ENCODE results near the gene SLC16A5. TPM values are rescaled to one million over a fixed set of nuclear protein-coding genes. Genes with fewer than 3 reads are reported as not detected.

The SLC16A5 gene
- total RNA-seq, 2 experiments from 2014 or later: 9.2 to 11.0 TPM

DNA sequence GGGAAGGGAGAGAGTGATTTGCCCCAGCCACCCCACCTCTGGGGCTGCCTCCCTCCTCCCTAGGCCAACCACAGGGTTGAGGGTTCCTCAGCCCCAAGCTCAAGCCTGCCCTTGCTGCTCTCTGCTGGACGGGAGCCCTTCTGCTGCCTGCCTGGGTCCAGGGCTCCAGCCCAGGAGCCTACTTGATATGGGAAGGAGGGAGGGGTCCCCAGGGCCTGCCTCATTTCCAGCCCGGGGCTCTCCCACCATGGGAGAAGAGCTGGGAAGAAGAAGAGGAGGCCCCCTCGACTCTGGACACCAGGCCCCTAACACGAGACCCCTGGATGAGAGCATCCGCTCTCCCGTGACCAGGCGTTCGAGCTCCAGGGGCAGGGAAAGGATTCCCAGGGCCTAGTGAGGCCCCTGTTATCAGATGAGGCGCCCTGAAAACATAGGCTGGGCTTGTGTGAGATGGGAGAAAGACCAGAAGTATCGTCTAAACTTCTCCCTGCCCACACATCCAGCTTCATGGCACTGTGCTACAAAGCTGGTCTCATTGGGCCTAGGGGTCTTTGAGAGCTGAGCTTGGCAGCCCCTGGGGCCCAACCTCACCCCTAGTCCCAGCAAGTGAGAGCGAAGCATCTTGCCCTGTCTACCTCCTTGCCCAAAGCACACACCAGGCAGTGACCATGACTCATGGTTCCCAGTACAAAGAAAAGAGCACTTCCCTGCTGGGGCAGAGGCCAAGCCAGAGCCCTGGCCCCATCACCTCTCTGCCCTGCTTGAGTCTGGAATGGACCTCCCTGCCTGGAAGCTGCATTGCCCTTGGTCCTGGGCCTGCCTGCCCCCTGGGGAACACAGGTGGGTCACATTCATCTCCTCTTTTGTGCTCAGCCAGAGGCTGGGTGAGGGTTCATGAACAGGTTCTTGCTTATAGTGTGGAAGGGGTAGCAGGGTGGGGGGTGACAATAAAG lies 987 bp downstream of the SLC16A5 start:
- Histone ChIP-seq H3K4me3 (ENCODE audit: low read length) (peak overlapping the region; percentile 74), H3K36me3 (ENCODE audit: insufficient read depth, low read length) (no peaks in the 10 kb centered on the region), H3K9me3 (ENCODE audit: control insufficient read depth in 1 of 2, insufficient read depth in 1 of 2, low read length in 2 of 2) (peaks cover 0 to 1% of the 10 kb centered on the region in 2 experiments), H3K27ac (ENCODE audit: low read depth in 1 of 2, low read length in 2 of 2) (peak overlapping the region in 1 of 2 donors; percentile 53), H3K4me1 (ENCODE audit: insufficient read depth, low read length) (peaks cover 44% of the 10 kb centered on the region), H3K27me3 (ENCODE audit: control insufficient read depth in 1 of 2, insufficient read depth in 2 of 2, low read length in 2 of 2) (no peaks in the 10 kb centered on the region)
- Mint-ChIP-seq H3K9me3 (no peaks in the 10 kb centered on the region), H3K36me3 (ENCODE audit: low read depth) (no peaks in the 10 kb centered on the region), H3K4me3 (peak overlapping the region; percentile 83), H3K27me3 (no peaks in the 10 kb centered on the region), H3K4me1 (ENCODE audit: low read depth) (peaks cover 60% of the 10 kb centered on the region), H3K27ac (peak overlapping the region; percentile 87)
- TF ChIP-seq CTCF (IDR thresholded peaks at IDR 0.05): no peak
- ChIA-PET CTCF (interaction anchor here (0.7 kb wide), 1 partner anchor 131 kb away, joined by 3 read pairs; no protein-coding TSS in a partner anchor), POLR2A (interaction anchor here (0.9 to 3.1 kb wide), 14 partner anchors 11 to 201 kb away, joined by 3 to 18 read pairs (median 4); partner anchors contain the start of genes ARMC7, KCTD2, MIF4GD and NT5C)
- peak in 3 of 14 experiments; percentile 21 to 48 (median 48) for DNase-seq
- no peak for ATAC-seq (ENCODE audit: poor library complexity)
- intact Hi-C loops (cut with DNase I, micrococcal nuclease): no loop called here

DNA sequence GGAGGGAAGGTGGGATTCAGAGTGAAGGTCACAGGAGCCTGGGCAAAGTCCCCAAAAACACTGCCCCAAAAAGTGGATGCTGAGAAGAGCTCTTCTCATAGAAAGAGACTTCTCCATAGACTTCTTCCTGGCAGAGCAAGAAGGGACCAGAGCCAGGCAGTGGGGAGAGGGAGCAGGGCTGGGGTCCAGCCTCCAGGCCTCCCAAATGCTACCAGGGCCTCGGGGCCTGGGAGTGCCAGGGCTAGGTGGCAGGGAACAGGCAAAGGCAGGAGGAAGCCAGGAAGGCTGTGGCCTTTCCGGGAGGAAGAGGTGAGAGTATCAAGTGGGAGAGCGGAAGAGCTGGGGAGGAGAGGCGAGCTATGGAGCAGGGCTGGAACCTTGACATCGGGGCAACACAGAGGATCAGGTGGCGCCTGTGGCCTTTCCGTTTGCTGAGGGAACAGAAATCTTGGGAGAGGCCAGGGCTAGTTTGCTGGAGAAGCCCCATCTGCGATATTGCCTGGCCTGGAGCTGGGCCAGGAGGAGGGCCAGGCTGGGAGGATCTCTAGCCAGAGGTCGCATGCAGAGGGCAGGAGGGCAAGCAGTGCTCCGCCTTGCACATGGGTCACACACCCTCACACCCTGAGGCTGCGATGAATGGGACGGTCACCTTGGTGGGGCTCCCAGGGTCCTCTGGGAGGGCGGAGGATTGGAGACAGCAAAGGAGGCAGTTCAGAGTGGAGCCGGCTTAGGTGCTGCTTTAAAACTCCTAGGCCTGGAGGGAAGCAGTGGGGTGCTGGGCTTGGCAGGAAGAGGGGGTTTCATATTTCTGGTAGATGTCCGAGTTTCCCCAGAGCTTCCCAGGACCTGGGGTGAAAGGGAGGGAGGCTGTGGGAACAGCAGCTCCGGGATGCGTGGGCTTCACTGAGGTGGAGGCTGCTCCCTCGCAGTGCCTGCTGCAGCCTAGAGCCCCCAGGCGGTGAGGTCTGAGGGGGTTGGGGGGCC lies 3.4 kb downstream of the SLC16A5 start:
- Histone ChIP-seq H3K9me3 (ENCODE audit: control insufficient read depth in 1 of 2, insufficient read depth in 1 of 2, low read length in 2 of 2) (peaks cover 0 to 4% of the 10 kb centered on the region in 2 experiments), H3K4me3 (ENCODE audit: low read length) (no peak overlapping the region), H3K27me3 (ENCODE audit: control insufficient read depth in 1 of 2, insufficient read depth in 2 of 2, low read length in 2 of 2) (no peaks in the 10 kb centered on the region), H3K27ac (ENCODE audit: low read depth in 1 of 2, low read length in 2 of 2) (no peak overlapping the region), H3K36me3 (ENCODE audit: insufficient read depth, low read length) (no peaks in the 10 kb centered on the region), H3K4me1 (ENCODE audit: insufficient read depth, low read length) (peaks cover 36% of the 10 kb centered on the region)
- peak overlapping the region; percentile 87 for H3K27ac Mint-ChIP-seq
- peaks cover 48% of the 10 kb centered on the region for H3K4me1 Mint-ChIP-seq (ENCODE audit: low read depth)
- intact Hi-C loops (cut with DNase I, micrococcal nuclease): no loop called here
- ATAC-seq (ENCODE audit: poor library complexity) (no peak), DNase-seq (no peak)
- no peaks in the 10 kb centered on the region for H3K36me3 Mint-ChIP-seq (ENCODE audit: low read depth)
- TF ChIP-seq CTCF (IDR thresholded peaks at IDR 0.05): no peak
- no peaks in the 10 kb centered on the region for H3K9me3 Mint-ChIP-seq
- no peak overlapping the region for H3K4me3 Mint-ChIP-seq
- CTCF ChIA-PET: no interaction called here
- H3K27me3 Mint-ChIP-seq: no peaks in the 10 kb centered on the region
- POLR2A ChIA-PET: no interaction called here

DNA sequence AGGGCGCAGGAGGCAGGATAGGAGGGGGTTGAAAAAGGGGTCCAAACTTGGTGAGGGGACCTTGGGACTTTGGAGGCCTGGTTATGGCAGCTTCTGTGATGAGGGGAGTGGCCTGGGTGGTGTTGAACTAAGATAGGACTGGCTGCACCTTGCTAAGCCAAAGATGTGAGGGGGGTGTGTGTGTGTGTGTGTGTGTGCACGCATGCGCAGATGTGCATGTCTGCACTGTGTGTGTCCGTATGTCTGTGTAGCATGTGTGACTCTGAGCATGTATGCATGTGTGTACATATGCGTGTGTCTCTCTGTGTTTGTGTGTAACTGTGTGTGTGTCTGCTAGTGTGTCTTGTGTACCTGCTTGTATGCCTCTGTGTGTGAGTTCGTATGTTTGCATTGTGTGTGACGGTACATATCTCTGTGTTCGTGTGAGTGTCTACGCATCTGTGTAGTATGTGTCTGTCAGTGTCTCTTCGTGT lies 4.1 kb downstream of the SLC16A5 start:
- no peak overlapping the region for H3K27ac ChIP-seq (ENCODE audit: low read depth in 1 of 2, low read length in 2 of 2)
- no peaks in the 10 kb centered on the region for H3K27me3 Mint-ChIP-seq
- peaks cover 42% of the 10 kb centered on the region for H3K4me1 Mint-ChIP-seq (ENCODE audit: low read depth)
- H3K36me3 ChIP-seq (ENCODE audit: insufficient read depth, low read length): no peaks in the 10 kb centered on the region
- ChIA-PET CTCF (no interaction called here), POLR2A (no interaction called here)
- H3K27me3 ChIP-seq (ENCODE audit: control insufficient read depth in 1 of 2, insufficient read depth in 2 of 2, low read length in 2 of 2): no peaks in the 10 kb centered on the region
- H3K4me3 Mint-ChIP-seq: peak overlapping the region; percentile 36
- intact Hi-C loops (cut with DNase I, micrococcal nuclease): no loop called here
- peaks cover 36% of the 10 kb centered on the region for H3K4me1 ChIP-seq (ENCODE audit: insufficient read depth, low read length)
- H3K36me3 Mint-ChIP-seq (ENCODE audit: low read depth): no peaks in the 10 kb centered on the region
- ATAC-seq (ENCODE audit: poor library complexity) (no peak), DNase-seq (no peak)
- no peak overlapping the region for H3K27ac Mint-ChIP-seq
- peaks cover 0 to 4% of the 10 kb centered on the region in 2 experiments for H3K9me3 ChIP-seq (ENCODE audit: control insufficient read depth in 1 of 2, insufficient read depth in 1 of 2, low read length in 2 of 2)
- no peak for TF ChIP-seq CTCF (IDR thresholded peaks at IDR 0.05)
- H3K9me3 Mint-ChIP-seq: no peaks in the 10 kb centered on the region
- no peak overlapping the region for H3K4me3 ChIP-seq (ENCODE audit: low read length)

Measured in CD4-positive, alpha-beta T cell (primary cell).